ENCODE measurements around the gene SPTSSA.
"Not testable (repeated sequence)": the region's sequence is repeated elsewhere in the genome, so short reads cannot be mapped to it uniquely, and the experiment has no call there.

Gene SPTSSA

GRCh38 chr14:34484726-34485125 is 22.7 kb upstream of the SPTSSA start:
- in situ Hi-C loops (cut with MboI; ENCODE audit: low pct_unique_long_range_greater_than_20kb, low sequenced_read_pairs, unreplicated experiment): no loop called here
- no peak for DNase-seq (ENCODE audit: low spot score)
- TF ChIP-seq CTCF (IDR thresholded peaks at IDR 0.05; ENCODE audit: extremely low read depth, insufficient read depth, missing control alignments): no peak

DNA sequence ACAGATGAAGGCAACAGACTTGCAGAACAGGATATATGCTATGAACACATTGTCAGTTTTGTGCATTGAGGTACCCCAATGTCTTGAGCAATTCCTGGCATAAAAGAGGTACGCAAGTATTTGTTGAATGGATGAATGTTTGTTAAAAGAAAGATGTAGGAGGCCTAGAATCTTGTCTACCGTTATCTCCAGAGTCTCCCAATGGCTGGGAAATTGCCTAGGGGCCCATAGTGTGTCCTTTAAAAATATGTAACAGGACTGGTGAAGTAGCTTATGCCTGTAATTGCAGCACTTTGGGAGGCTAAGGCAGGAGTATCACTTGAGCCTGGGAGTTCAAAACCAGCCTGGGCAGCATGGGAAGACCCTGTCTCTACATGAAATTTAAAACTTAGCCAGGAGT is 20.4 kb upstream of the SPTSSA start:
- DNase-seq (ENCODE audit: low spot score): no peak
- in situ Hi-C loops (cut with MboI; ENCODE audit: low pct_unique_long_range_greater_than_20kb, low sequenced_read_pairs, unreplicated experiment): no loop called here
- TF ChIP-seq CTCF (IDR thresholded peaks at IDR 0.05; ENCODE audit: extremely low read depth, insufficient read depth, missing control alignments): no peak

GRCh38 chr14:34479694-34480093 is 17.7 kb upstream of the SPTSSA start:
- in situ Hi-C loops (cut with MboI; ENCODE audit: low pct_unique_long_range_greater_than_20kb, low sequenced_read_pairs, unreplicated experiment): no loop called here
- TF ChIP-seq CTCF (IDR thresholded peaks at IDR 0.05; ENCODE audit: extremely low read depth, insufficient read depth, missing control alignments): no peak
- DNase-seq (ENCODE audit: low spot score): no peak

DNA sequence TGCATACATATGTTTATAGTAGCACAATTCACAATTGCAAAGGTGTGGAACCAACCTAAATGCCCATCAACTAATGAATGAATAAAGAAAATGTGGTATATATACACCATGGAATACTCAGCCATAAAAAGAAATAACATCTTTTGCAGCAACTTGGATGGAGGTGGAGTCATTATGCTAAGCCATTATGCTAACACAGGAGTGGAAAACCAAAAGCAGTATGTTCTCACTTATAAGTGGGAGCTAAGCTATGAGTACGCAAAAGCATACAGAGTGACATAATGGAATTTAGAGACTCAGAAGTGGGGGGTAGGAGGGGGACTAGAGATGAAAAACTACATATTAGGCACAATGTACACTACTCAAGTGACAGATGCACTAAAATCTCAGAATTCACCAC is 16.2 kb upstream of the SPTSSA start:
- no peak for TF ChIP-seq CTCF (IDR thresholded peaks at IDR 0.05; ENCODE audit: extremely low read depth, insufficient read depth, missing control alignments)
- in situ Hi-C loops (cut with MboI; ENCODE audit: low pct_unique_long_range_greater_than_20kb, low sequenced_read_pairs, unreplicated experiment): no loop called here
- DNase-seq (ENCODE audit: low spot score): no peak

- DNase-seq (ENCODE audit: low spot score); in situ Hi-C loops (cut with MboI; ENCODE audit: low pct_unique_long_range_greater_than_20kb, low sequenced_read_pairs, unreplicated experiment): not testable (repeated sequence)
These were observed 14.0 kb upstream of the SPTSSA start for GRCh38 chr14:34476036-34476435.

GRCh38 chr14:34475163-34475562 is 13.1 kb upstream of the SPTSSA start:
- TF ChIP-seq CTCF (IDR thresholded peaks at IDR 0.05; ENCODE audit: extremely low read depth, insufficient read depth, missing control alignments): no peak
- in situ Hi-C loops (cut with MboI; ENCODE audit: low pct_unique_long_range_greater_than_20kb, low sequenced_read_pairs, unreplicated experiment): no loop called here
- DNase-seq (ENCODE audit: low spot score): no peak

GRCh38 chr14:34474187-34474679 is 12.2 kb upstream of the SPTSSA start:
- no peak for DNase-seq (ENCODE audit: low spot score)
- TF ChIP-seq CTCF (IDR thresholded peaks at IDR 0.05; ENCODE audit: extremely low read depth, insufficient read depth, missing control alignments): no peak
- in situ Hi-C loops (cut with MboI; ENCODE audit: low pct_unique_long_range_greater_than_20kb, low sequenced_read_pairs, unreplicated experiment): no loop called here

All from GM13977 (cell line).